ENCODE measurements around the gene GON4L. TPM values are rescaled to one million over a fixed set of nuclear protein-coding genes. Genes with fewer than 3 reads are reported as not detected.

The GON4L gene
- total RNA-seq, 1 donor from 2014 or later = 57.0 TPM

DNA sequence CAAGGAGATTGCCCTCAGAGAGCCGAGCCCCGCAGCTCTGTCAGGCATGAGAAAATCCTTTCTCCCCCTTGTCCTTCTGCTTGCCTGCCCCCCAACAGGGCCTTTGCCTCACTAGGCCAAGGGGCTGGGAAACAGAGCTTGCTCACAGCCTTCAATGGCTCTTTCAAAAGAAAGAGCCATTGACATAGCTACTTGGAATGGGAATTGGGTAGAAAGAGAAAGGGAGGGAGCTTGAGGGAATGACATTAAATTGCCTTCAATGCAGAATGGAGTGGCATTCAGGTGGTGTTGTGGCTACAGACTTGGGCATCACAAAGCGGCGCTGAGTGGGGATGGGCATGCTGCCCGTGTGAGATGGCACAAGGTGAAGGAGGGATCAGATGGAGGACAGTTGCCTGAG, 15.5 kb upstream of the GON4L start:
- no peaks in the 10 kb centered on the region for H3K36me3 Mint-ChIP-seq (ENCODE audit: unreplicated experiment)
- TF ChIP-seq CTCF (IDR thresholded peaks at IDR 0.05) = no peak
- H3K27ac Mint-ChIP-seq (ENCODE audit: unreplicated experiment) = no peak overlapping the region
- H3K27me3 Mint-ChIP-seq (ENCODE audit: unreplicated experiment) = no peaks in the 10 kb centered on the region
- peaks cover 5% of the 10 kb centered on the region for H3K4me1 Mint-ChIP-seq (ENCODE audit: unreplicated experiment)
- DNase-seq (ENCODE audit: extremely low spot score, unreplicated experiment) = no peak
- H3K4me3 Mint-ChIP-seq (ENCODE audit: unreplicated experiment) = no peak overlapping the region
- no peaks in the 10 kb centered on the region for H3K9me3 Mint-ChIP-seq (ENCODE audit: unreplicated experiment)

GRCh38 chr1:155871390-155871789, 14.4 kb upstream of the GON4L start:
- no peaks in the 10 kb centered on the region for H3K36me3 Mint-ChIP-seq (ENCODE audit: unreplicated experiment)
- H3K4me1 Mint-ChIP-seq (ENCODE audit: unreplicated experiment) = peaks cover 5% of the 10 kb centered on the region
- no peak overlapping the region for H3K4me3 Mint-ChIP-seq (ENCODE audit: unreplicated experiment)
- no peak overlapping the region for H3K27ac Mint-ChIP-seq (ENCODE audit: unreplicated experiment)
- no peaks in the 10 kb centered on the region for H3K27me3 Mint-ChIP-seq (ENCODE audit: unreplicated experiment)
- no peak for DNase-seq (ENCODE audit: extremely low spot score, unreplicated experiment)
- no peaks in the 10 kb centered on the region for H3K9me3 Mint-ChIP-seq (ENCODE audit: unreplicated experiment)
- TF ChIP-seq CTCF (IDR thresholded peaks at IDR 0.05) = no peak

GRCh38 chr1:155867766-155868165, 10.8 kb upstream of the GON4L start:
- Mint-ChIP-seq H3K36me3 (ENCODE audit: unreplicated experiment) (no peaks in the 10 kb centered on the region), H3K9me3 (ENCODE audit: unreplicated experiment) (no peaks in the 10 kb centered on the region), H3K4me1 (ENCODE audit: unreplicated experiment) (peaks cover 5% of the 10 kb centered on the region), H3K4me3 (ENCODE audit: unreplicated experiment) (no peak overlapping the region), H3K27me3 (ENCODE audit: unreplicated experiment) (no peaks in the 10 kb centered on the region), H3K27ac (ENCODE audit: unreplicated experiment) (no peak overlapping the region)
- TF ChIP-seq CTCF (IDR thresholded peaks at IDR 0.05) = no peak
- DNase-seq (ENCODE audit: extremely low spot score, unreplicated experiment) = no peak

GRCh38 chr1:155864393-155864792, 7.4 kb upstream of the GON4L start:
- Mint-ChIP-seq H3K4me3 (ENCODE audit: unreplicated experiment) (no peak overlapping the region), H3K4me1 (ENCODE audit: unreplicated experiment) (peaks cover under 1% of the 10 kb centered on the region), H3K36me3 (ENCODE audit: unreplicated experiment) (no peaks in the 10 kb centered on the region), H3K27me3 (ENCODE audit: unreplicated experiment) (peaks cover 4% of the 10 kb centered on the region), H3K27ac (ENCODE audit: unreplicated experiment) (no peak overlapping the region), H3K9me3 (ENCODE audit: unreplicated experiment) (no peaks in the 10 kb centered on the region)
- no peak for TF ChIP-seq CTCF (IDR thresholded peaks at IDR 0.05)
- DNase-seq (ENCODE audit: extremely low spot score, unreplicated experiment) = no peak

GRCh38 chr1:155861896-155862295, 4.9 kb upstream of the GON4L start:
- Mint-ChIP-seq H3K27ac (ENCODE audit: unreplicated experiment) (no peak overlapping the region), H3K9me3 (ENCODE audit: unreplicated experiment) (no peaks in the 10 kb centered on the region), H3K27me3 (ENCODE audit: unreplicated experiment) (peaks cover 4% of the 10 kb centered on the region), H3K4me3 (ENCODE audit: unreplicated experiment) (no peak overlapping the region), H3K36me3 (ENCODE audit: unreplicated experiment) (no peaks in the 10 kb centered on the region), H3K4me1 (ENCODE audit: unreplicated experiment) (peaks cover 17% of the 10 kb centered on the region)
- DNase-seq (ENCODE audit: extremely low spot score, unreplicated experiment) = no peak
- no peak for TF ChIP-seq CTCF (IDR thresholded peaks at IDR 0.05)
